Measurements from ENCODE around the gene ABCA4.

DNA sequence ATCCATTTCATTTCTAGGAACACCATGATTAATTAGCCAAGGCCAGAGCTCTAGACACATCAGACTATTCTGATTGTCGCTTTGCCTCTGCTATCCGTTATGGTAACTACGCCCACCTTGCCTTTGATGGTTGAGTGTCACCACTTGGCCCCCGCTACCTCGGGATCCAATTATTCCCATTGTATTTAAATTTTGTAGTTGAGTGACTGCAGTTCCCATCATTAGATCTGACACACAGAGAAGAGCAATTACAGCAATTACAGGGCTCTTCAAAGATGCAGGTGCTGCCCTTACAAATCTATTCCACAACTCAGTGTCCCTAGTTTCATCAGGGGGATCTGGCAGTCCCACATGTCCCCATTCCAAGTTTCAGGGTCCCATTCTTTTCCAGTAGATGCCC lies 44.9 kb upstream of the ABCA4 start:
- TF ChIP-seq, protein P1, sequence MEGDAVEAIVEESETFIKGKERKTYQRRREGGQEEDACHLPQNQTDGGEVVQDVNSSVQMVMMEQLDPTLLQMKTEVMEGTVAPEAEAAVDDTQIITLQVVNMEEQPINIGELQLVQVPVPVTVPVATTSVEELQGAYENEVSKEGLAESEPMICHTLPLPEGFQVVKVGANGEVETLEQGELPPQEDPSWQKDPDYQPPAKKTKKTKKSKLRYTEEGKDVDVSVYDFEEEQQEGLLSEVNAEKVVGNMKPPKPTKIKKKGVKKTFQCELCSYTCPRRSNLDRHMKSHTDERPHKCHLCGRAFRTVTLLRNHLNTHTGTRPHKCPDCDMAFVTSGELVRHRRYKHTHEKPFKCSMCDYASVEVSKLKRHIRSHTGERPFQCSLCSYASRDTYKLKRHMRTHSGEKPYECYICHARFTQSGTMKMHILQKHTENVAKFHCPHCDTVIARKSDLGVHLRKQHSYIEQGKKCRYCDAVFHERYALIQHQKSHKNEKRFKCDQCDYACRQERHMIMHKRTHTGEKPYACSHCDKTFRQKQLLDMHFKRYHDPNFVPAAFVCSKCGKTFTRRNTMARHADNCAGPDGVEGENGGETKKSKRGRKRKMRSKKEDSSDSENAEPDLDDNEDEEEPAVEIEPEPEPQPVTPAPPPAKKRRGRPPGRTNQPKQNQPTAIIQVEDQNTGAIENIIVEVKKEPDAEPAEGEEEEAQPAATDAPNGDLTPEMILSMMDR (IDR thresholded peaks at IDR 0.05): no peak
- TF ChIP-seq POLR2AphosphoS5 (IDR thresholded peaks at IDR 0.05; ENCODE audit: low read depth, low read length) (peak; percentile 46; the same call in 1 of the 2 replicates), TCF7L2 (IDR thresholded peaks at IDR 0.05; ENCODE audit: low read depth, low read length) (no peak)

Measured in Panc1 (cell line).